HG03520 (cell line): ENCODE data around the gene TOP1.

Experiments
- ATAC-seq: cut with Tn5 transposase; IDR thresholded peaks from one replicate; pipeline ENCODE4 v1.9.1; 2021; ENCODE audit warnings: mild to moderate bottlenecking, moderate library complexity; ENCODE audit not compliant: unreplicated experiment

The TOP1 gene

GRCh38 chr20:41141153-41141815, 112.7 kb downstream of the TOP1 start:
- no peak for ATAC-seq

GRCh38 chr20:41142245-41142644, 113.6 kb downstream of the TOP1 start:
- ATAC-seq = no peak

GRCh38 chr20:41142919-41143318, 114.3 kb downstream of the TOP1 start:
- ATAC-seq = no peak

GRCh38 chr20:41143354-41143753, 114.7 kb downstream of the TOP1 start:
- no peak for ATAC-seq

- no peak for ATAC-seq
These were observed 116.7 kb downstream of the TOP1 start for GRCh38 chr20:41145317-41145716.

GRCh38 chr20:41145821-41146620, 117.4 kb downstream of the TOP1 start:
- no peak for ATAC-seq

GRCh38 chr20:41147767-41148191, 119.2 kb downstream of the TOP1 start:
- no peak for ATAC-seq

GRCh38 chr20:41148942-41149341, 120.3 kb downstream of the TOP1 start:
- ATAC-seq = no peak

- no peak for ATAC-seq
These were observed 122.0 kb downstream of the TOP1 start for GRCh38 chr20:41150664-41151063.

- ATAC-seq = no peak
These were observed 122.7 kb downstream of the TOP1 start for GRCh38 chr20:41151134-41151869.

GRCh38 chr20:41152108-41152757, 123.6 kb downstream of the TOP1 start:
- no peak for ATAC-seq

- no peak for ATAC-seq
These were observed 126.0 kb downstream of the TOP1 start for GRCh38 chr20:41154436-41155176.

- ATAC-seq = no peak
These were observed 126.6 kb downstream of the TOP1 start for GRCh38 chr20:41155261-41155660.

- ATAC-seq = no peak
These were observed 129.5 kb downstream of the TOP1 start for GRCh38 chr20:41158082-41158625.

GRCh38 chr20:41159547-41159946, 130.9 kb downstream of the TOP1 start:
- ATAC-seq = no peak

- ATAC-seq = no peak
These were observed 132.1 kb downstream of the TOP1 start for GRCh38 chr20:41160686-41161085.

GRCh38 chr20:41161886-41162285, 133.3 kb downstream of the TOP1 start:
- ATAC-seq = no peak

- no peak for ATAC-seq
These were observed 133.8 kb downstream of the TOP1 start for GRCh38 chr20:41162396-41162795.

- no peak for ATAC-seq
These were observed 135.2 kb downstream of the TOP1 start for GRCh38 chr20:41163821-41164220.
